HG03159 (cell line): Measurements from ENCODE around the gene PCSK9.

Experiments used
- ATAC-seq: cut with Tn5 transposase; IDR thresholded peaks from one replicate; pipeline ENCODE4 v1.9.1; 2021; ENCODE audit warnings: mild to moderate bottlenecking, moderate library complexity; ENCODE audit not compliant: unreplicated experiment

The PCSK9 gene

DNA sequence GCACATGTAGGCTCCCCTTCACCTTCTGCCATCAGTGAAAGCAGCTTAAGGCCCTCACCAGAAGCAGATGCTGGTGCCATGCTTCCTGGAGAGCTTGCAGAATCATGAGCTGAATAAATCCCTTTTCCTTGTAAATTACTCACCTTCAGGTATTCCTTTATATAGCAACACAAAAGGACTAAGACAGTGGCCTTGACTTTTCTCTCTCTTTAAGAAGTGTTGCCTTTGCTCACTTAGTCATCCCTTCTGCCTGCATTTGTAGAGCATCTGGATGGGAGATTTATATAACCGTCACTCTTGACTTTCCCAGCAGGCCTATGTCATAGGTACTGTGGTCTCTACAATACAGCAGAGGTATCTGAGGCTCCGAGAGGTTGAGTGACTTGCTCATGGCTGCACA, 3.7 kb downstream of the PCSK9 start:
- no peak for ATAC-seq

- ATAC-seq, result no peak
Observed at GRCh38 chr1:55043726-55044125, 4.4 kb downstream of the PCSK9 start.

DNA sequence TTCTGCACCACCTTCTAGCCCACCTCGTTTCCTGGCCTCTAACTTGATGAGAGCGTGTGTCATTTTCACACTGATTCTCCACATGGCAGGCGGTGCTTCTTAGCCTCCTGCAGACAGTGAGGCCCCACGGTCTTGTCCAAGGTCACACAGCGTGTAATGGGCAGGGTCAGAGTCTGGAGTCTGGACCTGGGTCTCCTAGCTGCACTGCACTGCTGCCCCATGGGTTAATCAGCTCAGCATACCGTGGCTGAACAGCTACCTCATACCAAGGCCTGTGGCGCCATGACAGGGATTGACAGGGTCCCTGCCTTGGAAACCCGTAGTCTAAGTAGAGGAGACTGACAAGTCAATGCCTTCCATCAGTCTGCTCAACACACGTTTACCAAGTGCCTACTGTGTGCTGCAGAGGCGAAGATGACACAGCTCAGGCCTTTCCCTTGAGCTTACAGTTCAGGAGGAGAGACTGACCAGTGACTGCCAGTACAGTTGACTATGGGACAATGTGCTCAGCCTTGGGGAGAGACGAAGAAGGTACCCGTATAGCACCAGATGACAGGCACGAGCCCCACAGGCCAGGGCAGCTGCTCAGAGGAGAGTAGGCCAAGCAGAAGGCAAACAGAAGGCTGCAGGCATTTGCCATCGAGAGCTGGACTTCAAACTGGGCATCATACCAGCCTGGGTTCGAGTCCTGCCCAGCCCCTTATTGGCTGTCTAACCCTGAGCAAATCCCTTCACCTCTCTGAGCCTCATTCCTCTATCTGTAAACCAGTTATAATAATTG, 5.5 kb downstream of the PCSK9 start:
- no peak for ATAC-seq

DNA sequence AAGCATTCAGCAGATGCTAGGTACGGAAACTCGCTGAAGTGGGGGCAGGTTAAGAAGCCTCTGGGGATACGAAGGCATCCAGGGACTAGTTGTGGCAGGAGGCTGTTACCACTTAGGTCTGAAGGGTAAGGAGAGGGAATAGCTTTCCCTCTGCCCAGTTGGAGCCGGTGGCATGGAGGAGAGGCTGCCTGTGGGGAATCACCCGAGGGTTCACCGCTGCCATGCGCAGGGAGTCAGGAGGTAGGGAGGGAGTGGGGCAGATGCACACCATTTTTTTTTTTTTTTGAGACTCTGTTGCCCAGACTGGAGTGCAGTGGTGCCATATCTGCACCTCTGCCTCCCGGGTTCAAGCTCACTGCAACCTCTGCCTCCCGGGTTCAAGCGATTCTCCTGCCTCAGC, 6.1 kb downstream of the PCSK9 start:
- no peak for ATAC-seq

DNA sequence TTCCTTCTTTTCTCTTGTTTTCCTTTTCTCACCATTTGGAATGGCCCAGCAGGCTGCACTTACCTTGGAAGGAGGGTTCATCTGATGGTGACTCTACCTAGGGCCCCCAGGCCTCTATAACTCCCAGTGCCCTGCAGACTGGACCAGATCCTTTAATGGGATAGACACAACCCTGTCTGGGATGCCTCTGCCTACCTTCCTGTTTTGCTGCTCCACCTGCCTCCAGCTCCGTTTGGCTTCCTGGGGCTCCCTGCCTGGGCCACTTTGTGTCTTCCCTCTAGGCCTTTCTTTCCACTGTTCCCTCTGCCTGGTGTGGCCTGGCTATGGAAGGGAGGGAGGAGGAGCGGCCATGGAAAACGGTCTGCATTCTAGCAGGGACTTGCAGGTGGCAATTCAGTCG, 7.5 kb downstream of the PCSK9 start:
- ATAC-seq, result no peak

GRCh38 chr1:55047611-55048010, 8.3 kb downstream of the PCSK9 start:
- no peak for ATAC-seq

- no peak for ATAC-seq
Observed at GRCh38 chr1:55048453-55049270, 9.3 kb downstream of the PCSK9 start.

GRCh38 chr1:55049271-55049913, 10.0 kb downstream of the PCSK9 start:
- ATAC-seq, result no peak

- ATAC-seq, result no peak
Observed at GRCh38 chr1:55049914-55050278, 10.5 kb downstream of the PCSK9 start.

DNA sequence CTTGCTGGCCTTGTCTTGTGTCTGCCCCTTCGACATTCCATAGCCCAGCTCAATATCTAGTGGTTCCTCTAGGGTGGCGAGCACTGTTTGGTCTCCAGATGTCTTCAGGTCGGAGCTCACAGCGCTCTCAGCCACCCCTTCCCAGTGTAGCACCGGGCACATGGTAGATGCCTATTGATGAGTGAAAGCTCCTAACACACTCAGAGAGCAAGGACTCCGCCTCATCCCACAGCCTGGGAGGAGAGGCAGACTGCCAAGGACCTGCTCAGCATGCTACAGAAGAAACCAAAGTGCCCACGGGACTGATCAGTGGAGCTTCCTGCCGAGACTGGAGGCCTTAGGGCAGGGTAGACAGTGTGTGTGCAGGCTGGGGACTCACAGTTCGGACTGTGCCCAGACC, 10.9 kb downstream of the PCSK9 start:
- ATAC-seq, result no peak

GRCh38 chr1:55051169-55051568, 11.8 kb downstream of the PCSK9 start:
- no peak for ATAC-seq

DNA sequence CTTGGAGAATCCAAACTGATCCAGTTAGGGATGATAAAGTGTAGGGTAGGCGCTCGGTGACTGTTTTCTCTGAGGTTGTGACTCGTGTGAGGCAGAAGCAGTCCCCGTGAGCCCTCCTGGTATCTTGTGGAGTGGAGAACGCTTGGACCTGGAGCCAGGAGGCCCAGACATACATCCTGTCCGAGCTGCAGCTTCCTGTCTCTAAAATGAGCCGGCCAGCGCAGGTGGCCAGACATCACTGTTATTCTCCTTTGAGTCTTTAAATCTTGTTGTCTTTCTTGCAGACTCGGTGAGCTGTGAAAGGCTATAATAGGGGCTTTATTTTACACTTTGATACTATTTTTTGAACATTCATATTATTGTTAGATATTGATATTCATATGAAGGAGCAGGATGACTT, 12.3 kb downstream of the PCSK9 start:
- ATAC-seq, result no peak

DNA sequence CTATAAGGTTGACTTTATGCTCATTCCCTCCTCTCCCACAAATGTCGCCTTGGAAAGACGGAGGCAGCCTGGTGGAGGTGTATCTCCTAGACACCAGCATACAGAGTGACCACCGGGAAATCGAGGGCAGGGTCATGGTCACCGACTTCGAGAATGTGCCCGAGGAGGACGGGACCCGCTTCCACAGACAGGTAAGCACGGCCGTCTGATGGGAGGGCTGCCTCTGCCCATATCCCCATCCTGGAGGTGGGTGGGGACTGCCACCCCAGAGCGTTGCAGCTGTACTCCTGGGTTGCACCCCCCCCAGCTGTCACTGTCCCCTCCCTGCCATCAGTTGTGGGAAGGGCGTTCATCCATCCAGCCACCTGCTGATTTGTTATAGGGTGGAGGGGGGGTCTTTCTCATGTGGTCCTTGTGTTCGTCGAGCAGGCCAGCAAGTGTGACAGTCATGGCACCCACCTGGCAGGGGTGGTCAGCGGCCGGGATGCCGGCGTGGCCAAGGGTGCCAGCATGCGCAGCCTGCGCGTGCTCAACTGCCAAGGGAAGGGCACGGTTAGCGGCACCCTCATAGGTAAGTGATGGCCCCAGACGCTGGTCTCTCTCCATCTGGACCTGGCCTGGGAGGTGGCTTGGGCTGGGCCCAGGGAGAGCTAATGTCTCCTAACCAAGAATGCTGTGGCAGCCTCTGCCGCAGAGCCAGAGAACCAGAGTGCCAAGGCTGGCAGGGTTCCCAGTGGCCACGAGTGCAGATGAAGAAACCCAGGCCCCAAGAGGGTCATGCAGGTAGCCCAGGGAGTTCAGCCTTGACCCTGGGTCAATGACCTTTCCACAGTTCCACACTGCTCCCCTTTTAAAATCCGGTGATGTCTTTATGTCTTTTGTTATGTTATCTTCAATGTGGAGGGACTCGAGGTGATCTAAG, 13.1 kb downstream of the PCSK9 start:
- ATAC-seq, result no peak

DNA sequence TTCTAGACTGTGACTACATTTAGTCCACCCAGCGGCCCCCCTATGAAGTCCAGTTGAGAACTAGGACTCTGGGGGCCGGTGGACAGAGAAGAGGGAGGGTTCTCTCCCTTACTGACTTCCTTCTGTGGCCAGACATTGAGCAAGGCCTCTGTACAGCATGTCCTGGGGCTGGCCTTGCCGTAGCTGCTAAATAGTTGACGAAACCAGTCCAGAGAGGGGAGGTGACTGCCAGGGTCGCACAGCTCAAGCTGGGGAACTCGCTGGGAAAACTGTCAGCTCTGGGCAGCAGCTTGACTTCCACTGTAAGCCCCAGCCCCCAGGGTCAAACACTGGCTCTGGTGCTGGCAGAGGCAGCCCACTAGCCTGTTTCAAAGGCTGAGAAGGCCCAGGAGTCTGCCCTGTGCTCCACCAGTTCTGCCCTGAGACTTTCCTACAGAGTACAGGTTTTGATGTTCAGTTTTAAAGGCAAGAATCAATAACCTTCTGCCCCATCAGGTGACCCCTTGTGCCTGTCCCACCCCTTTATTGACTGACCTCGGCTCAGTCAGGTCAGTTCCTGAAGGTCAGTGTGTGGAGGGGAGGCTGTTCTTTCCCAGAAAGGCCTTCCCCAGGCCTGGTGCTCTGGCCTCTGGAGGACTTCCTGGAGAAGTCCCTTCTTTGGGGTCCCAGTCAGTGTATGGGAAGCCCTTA, 14.1 kb downstream of the PCSK9 start:
- ATAC-seq, result no peak

DNA sequence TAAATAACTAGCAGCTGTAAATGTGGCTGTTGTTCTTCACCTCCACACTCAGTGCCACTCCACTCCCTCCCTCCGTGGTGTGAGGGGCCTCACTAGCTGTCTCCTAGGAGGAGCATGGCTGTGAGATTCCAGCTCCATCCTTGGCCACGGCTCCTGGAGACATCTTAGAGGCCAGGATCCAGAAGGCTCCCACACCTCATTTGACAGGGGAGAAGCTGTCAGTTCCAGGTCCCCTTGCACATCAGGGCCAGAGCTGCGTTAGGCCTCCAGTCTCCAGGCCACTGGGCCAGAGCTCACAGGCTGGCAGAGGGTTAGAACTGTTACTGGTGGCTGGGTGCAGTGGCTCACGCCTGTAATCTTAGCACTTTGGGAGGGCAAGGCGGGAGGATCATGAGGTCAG, 15.0 kb downstream of the PCSK9 start:
- ATAC-seq, result no peak

DNA sequence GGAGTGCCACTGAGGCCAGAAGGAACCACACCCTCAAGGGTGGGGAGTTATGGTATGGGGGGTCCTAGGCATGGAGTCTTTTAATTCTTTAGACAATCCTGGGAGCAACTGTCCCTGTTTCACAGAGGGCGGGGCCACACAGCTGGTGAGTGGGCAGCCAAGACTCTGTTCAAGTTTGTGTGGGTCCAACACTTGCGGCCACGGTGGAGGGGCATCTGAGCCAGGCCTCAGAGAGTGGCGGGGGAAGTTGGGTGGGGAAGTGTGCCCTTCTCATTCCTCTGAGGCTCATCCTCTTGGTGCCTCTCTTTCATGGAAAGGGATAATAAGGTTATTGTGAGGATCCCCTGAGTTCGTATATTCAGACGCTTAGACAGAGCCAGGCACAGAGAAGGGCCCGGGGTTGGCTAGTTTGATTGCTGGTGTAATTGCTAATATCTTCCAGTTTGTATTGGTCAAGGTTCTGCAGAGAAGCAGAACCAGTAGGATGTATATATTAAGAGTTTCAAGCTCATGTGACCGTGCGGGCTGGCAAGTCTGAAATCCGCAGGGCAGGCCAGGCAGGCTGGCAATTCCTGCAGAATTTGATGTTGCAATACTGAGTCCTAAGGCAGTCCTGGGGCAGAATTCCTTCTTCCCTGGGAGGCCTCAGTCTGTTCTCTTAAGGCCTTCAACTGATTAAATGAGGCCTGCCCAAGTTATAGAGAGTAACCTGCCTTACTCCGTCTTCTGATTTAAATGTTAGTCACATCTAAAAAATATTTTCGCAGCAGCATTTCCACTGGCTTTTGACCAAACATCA, 15.9 kb downstream of the PCSK9 start:
- no peak for ATAC-seq

DNA sequence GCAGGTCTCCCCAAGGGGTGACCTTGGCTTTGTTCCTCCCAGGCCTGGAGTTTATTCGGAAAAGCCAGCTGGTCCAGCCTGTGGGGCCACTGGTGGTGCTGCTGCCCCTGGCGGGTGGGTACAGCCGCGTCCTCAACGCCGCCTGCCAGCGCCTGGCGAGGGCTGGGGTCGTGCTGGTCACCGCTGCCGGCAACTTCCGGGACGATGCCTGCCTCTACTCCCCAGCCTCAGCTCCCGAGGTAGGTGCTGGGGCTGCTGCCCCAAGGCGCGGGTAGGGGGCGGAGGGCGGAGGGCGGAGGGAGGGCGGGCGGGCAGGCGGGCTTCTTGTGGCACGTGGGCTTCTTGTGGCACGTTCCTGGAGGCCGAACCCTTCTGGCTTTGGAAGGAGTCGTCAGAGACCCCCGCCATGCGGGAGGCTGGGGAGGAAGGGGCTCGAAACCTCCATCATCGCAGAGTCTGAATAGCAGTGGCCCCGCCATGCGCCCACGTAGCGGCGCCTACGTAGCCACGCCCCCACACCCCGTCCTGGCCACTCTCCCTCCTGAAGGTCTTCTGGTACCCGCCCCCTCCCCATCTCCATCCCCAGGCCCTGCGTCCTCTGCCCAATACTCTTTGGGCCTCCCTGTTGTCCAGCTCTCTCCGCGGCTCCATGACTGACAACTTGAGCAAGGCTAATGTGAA, 16.7 kb downstream of the PCSK9 start:
- no peak for ATAC-seq

GRCh38 chr1:55056632-55056992, 17.3 kb downstream of the PCSK9 start:
- ATAC-seq, result no peak
